Lung (tissue), 12 donors: ENCODE results near the gene TSC1. TPM values are rescaled to one million over a fixed set of nuclear protein-coding genes. Genes with fewer than 3 reads are reported as not detected.

Experiments used
- ATAC-seq: fragments of 200-7000 bp; cut with Tn5 transposase; one replicate; pipeline ENCODE4 v1.9.1; 2020; ENCODE audit warnings: moderate number of reproducible peaks; ENCODE audit not compliant: insufficient read depth, low FRiP score
- DNase-seq, 3 donors: peaks; one replicate each; pipeline ENCODE4 v3.0.0-alpha.2; 2013 to 2017
- H3K27ac ChIP-seq, 2 donors: one replicate each; pipeline ENCODE4 v1.5.1; 2013; ENCODE audit warnings: mild to moderate bottlenecking in 2 of 2, moderate library complexity in 2 of 2, control low read depth in 1 of 2, inconsistent platforms in 1 of 2, low read depth in 1 of 2, low read length in 1 of 2
- H3K27me3 ChIP-seq, 3 donors: one replicate each; pipeline ENCODE4 v1.5.1; 2013; ENCODE audit warnings: low read length in 2 of 3; ENCODE audit not compliant: control insufficient read depth in 3 of 3, insufficient read depth in 3 of 3
- H3K36me3 ChIP-seq, 4 donors: one replicate each; pipeline ENCODE4 v1.5.1; 2013; ENCODE audit warnings: low read length in 4 of 4, mild to moderate bottlenecking in 1 of 4, moderate library complexity in 1 of 4; ENCODE audit not compliant: control insufficient read depth in 4 of 4, insufficient read depth in 4 of 4
- H3K4me1 ChIP-seq, 5 donors: one replicate each; pipeline ENCODE4 v1.5.1; 2013; ENCODE audit warnings: low read length in 5 of 5, mild to moderate bottlenecking in 2 of 5, moderate library complexity in 1 of 5; ENCODE audit not compliant: control insufficient read depth in 5 of 5, insufficient read depth in 5 of 5
- H3K4me3 ChIP-seq: one replicate; pipeline ENCODE4 v1.5.1; 2013; ENCODE audit warnings: mild to moderate bottlenecking, control low read depth, moderate library complexity
- H3K9ac ChIP-seq, 2 donors: one replicate each; pipeline ENCODE4 v1.5.1; 2013; ENCODE audit warnings: low read length in 2 of 2, control low read depth in 1 of 2; ENCODE audit not compliant: insufficient read depth in 1 of 2
- H3K9me3 ChIP-seq, 4 donors: one replicate each; pipeline ENCODE4 v1.5.1; 2013; ENCODE audit warnings: low read length in 3 of 4, mild to moderate bottlenecking in 1 of 4, moderate library complexity in 1 of 4; ENCODE audit not compliant: control insufficient read depth in 4 of 4, insufficient read depth in 3 of 4
- WGBS, 2 donors: extraction: QIAGEN DNeasy Blood & Tissue Kit; methylation state at CpG; one replicate each; pipeline ENCODE4 v1.1.7; 2013; 5-methylcytosine and 5-hydroxymethylcytosine counted together
- polyA plus RNA-seq, 2 donors: library from polyadenylated mRNA; stranded (reverse); fragments of 200-250 nt; gene quantifications; one replicate each; pipeline ENCODE4 v1.2.1, GENCODE V29; 2013
- total RNA-seq, 2 donors: library from RNA; depleted of rRNA in 1 of 2; stranded (reverse); fragments of >200 nt in 1 of 2; gene quantifications; one replicate each; pipeline ENCODE4 v1.2.1, GENCODE V29; 2014 to 2021
- TF ChIP-seq, protein P1 (sequence below): IDR thresholded peaks from 2 replicates; pipeline ENCODE4 v1.5.1; 2012; ENCODE audit warnings: mild to moderate bottlenecking; ENCODE audit errors: control extremely low read depth, extremely low read depth
- donor health status: control.
- donor health status: control.
- donor health status: Bipolar disorder and iron deficiency.
- donor health status: healthy.
- donor health status: DM: yes; HTN: yes; CAD: no.

The TSC1 gene
- total and polyA plus RNA-seq, 4 donors: 11.4 to 76.6 (median 33.5) TPM

DNA sequence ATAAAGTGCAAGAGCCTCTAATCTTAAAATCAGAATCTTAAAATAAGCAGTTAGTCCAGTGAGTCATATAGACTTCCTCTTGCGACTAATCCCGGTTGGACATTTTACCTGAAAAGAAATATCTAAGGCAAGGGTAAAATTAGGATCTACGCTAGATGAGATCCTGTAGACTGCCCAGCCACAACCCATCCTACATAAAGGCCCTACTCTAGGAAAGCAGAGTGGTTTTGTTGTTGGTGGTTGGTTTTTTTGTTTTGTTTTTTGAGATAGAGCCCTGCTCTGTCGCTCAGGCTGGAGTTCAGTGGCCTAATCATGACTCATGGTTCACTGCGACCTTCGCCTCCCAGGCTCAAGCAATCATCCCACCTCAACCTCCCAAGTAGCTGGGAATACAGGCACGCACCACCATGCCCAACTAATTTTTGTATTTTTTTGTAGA is 6.9 kb downstream of the TSC1 start:
- TF ChIP-seq, protein P1, sequence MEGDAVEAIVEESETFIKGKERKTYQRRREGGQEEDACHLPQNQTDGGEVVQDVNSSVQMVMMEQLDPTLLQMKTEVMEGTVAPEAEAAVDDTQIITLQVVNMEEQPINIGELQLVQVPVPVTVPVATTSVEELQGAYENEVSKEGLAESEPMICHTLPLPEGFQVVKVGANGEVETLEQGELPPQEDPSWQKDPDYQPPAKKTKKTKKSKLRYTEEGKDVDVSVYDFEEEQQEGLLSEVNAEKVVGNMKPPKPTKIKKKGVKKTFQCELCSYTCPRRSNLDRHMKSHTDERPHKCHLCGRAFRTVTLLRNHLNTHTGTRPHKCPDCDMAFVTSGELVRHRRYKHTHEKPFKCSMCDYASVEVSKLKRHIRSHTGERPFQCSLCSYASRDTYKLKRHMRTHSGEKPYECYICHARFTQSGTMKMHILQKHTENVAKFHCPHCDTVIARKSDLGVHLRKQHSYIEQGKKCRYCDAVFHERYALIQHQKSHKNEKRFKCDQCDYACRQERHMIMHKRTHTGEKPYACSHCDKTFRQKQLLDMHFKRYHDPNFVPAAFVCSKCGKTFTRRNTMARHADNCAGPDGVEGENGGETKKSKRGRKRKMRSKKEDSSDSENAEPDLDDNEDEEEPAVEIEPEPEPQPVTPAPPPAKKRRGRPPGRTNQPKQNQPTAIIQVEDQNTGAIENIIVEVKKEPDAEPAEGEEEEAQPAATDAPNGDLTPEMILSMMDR: no peak
- Histone ChIP-seq H3K27ac (no peak overlapping the region), H3K4me3 (no peak overlapping the region), H3K9me3 (no peaks in the 10 kb centered on the region), H3K27me3 (no peaks in the 10 kb centered on the region), H3K9ac (no peak overlapping the region), H3K36me3 (peaks cover 0 to 6% (median 3%) of the 10 kb centered on the region in 4 donors), H3K4me1 (peaks cover 0 to 7% (median 2%) of the 10 kb centered on the region in 5 donors)
- ATAC-seq: no peak
- no peak for DNase-seq
- WGBS, 2 donors: 89 to 92% methylated on average over 7 of the region's 7 CpGs

DNA sequence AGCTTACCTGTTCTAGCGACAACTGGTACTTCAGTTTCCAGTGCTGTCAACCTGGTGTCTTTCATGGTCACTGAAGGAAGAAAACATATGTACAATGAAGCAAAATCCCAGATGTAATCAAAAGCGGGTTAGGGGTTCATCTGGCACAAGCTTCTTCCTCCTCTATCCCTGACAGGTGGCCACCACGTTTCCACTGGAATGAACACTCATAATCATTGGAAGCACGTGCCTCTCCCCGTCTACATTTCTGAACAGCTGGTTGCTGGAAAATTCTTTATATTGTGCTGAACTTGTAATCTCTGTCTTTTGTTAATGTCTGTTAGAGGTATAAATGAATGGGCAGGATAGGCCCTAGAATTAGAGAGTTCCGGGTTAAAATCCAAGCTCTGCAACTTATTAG is 9.4 kb downstream of the TSC1 start:
- Histone ChIP-seq H3K27ac (no peak overlapping the region), H3K36me3 (peaks cover 0 to 10% (median 5%) of the 10 kb centered on the region in 4 donors), H3K9ac (no peak overlapping the region), H3K4me3 (no peak overlapping the region), H3K27me3 (no peaks in the 10 kb centered on the region), H3K9me3 (no peaks in the 10 kb centered on the region), H3K4me1 (peaks cover 0 to 5% (median 0%) of the 10 kb centered on the region in 5 donors)
- DNase-seq (no peak), ATAC-seq (no peak)
- TF ChIP-seq, protein P1: no peak
- 91 to 93% methylated on average over 6 of the region's 6 CpGs for WGBS, 2 donors

DNA sequence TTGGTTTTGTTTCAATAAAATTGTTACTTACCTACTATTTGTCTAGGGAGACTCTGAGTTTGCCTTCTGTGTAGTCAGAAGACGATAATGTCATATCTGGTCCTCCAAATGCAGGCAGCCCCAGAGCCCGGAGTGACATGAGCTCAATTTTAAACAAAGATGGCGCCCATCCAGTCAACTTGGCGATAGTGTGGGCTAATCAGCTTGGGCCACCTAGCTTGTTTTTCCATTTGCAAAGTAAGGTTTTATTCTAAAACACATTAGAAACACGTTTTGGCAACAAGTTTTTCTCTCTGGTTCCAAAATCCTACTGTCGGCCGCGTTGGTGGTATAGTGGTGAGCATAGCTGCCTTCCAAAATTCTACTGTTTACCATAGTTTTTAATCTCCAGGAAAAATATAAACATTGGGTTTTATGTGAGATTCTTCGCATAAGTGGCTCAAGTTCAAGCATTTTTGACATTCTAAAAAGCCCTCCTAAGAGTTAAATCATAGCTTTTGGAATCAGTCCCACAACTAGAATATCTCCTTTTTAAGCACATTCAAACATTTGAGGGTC is 13.2 kb downstream of the TSC1 start:
- Histone ChIP-seq H3K36me3 (peaks cover 7 to 18% (median 16%) of the 10 kb centered on the region in 4 donors), H3K9ac (no peak overlapping the region), H3K27me3 (no peaks in the 10 kb centered on the region), H3K27ac (no peak overlapping the region), H3K4me3 (no peak overlapping the region), H3K4me1 (peaks cover 0 to 4% (median 0%) of the 10 kb centered on the region in 5 donors), H3K9me3 (no peaks in the 10 kb centered on the region)
- WGBS, 2 donors: 77 to 90% methylated on average over 9 of the region's 9 CpGs
- DNase-seq (peak in 2 of 3 donors; percentile 18 to 49), ATAC-seq (no peak)
- TF ChIP-seq, protein P1: no peak

DNA sequence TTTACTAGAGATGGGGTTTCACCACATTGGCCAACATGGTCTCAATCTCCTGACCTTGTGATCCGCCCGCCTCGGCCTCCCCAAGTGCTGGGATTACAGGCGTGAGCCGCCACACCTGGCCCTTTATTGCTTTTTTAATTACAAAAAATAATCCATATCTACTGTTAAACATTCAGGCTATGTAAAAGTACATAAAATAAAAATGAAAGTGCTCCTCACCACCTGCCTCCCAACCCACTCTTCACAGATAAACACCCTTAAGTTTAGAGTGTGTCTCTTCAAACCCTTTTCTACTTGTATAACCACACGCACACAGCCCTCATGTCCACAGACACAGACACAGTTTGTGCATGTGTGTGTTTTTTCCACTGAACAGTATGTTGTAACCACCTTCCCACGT is 16.7 kb downstream of the TSC1 start:
- ATAC-seq (no peak), DNase-seq (no peak)
- Histone ChIP-seq H3K4me1 (peaks cover 0 to 4% (median 0%) of the 10 kb centered on the region in 5 donors), H3K9me3 (no peaks in the 10 kb centered on the region), H3K27me3 (no peaks in the 10 kb centered on the region), H3K27ac (no peak overlapping the region), H3K36me3 (peaks cover 19 to 28% (median 24%) of the 10 kb centered on the region in 4 donors), H3K9ac (no peak overlapping the region), H3K4me3 (no peak overlapping the region)
- WGBS, 2 donors: 81 to 87% methylated on average over 7 of the region's 7 CpGs
- TF ChIP-seq, protein P1: no peak
